DOHH2 (cell line): ENCODE results near the gene FKBP1A.

Source experiments
- CTCF ChIP-seq: fragments of 200-600 bp; sonication (generic); IDR thresholded peaks from one replicate; pipeline ENCODE4 v1.5.1; 2014; ENCODE audit warnings: antibody characterized with exemption, mild to moderate bottlenecking, low read depth, low read length; ENCODE audit not compliant: poor library complexity, severe bottlenecking
- EZH2phosphoT487 ChIP-seq: fragments of 200-600 bp; sonication (generic); IDR thresholded peaks from 2 replicates; pipeline ENCODE4 v1.6.1; 2017; ENCODE audit warnings: borderline replicate concordance, mild to moderate bottlenecking, antibody characterized with exemption, low read length, moderate library complexity, mixed read lengths

DNA sequence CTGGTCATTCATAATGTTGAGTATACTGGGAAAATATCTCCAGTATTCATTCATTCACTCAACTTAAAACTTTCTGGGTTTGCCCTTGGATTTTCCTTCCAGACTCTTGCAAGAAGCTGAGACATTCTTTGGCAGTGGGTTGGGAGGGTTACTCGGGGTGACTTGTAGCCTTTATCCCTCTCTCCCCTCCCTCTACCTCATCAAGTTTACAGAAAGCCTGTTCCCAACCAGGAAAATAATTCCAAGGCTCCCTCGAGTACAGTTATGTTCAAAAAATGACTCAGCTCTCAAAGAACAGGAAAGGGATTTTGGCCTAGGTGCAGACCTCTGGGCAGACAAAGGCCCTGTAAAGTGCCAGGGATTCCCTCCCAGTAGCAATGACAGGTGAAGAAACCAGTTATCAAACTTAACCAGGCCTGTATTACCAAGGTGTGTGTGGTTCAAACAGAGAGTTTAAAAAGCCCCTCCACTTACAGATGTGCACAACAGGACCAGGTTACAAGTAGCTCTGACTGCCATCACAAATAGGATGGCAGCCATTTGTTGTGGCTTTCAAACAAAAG is 22.2 kb downstream of the FKBP1A start:
- TF ChIP-seq CTCF (no peak), EZH2phosphoT487 (no peak)
